T47D (cell line): ENCODE data around the gene SNAPC4.
"Not testable (repeated sequence)": the region's sequence is repeated elsewhere in the genome, so short reads cannot be mapped to it uniquely, and the experiment has no call there.

Experiments used
- DNase-seq, 2 experiments: peaks; one replicate each; pipeline versions ENCODE4 v3.0.0 to v3.0.0-alpha.2; 2011 to 2012; ENCODE audit warnings: low read depth in 1 of 2, low spot score in 1 of 2
- JUND ChIP-seq: IDR thresholded peaks from 2 replicates; pipeline ENCODE4 v1.6.1; 2012; ENCODE audit warnings: low read depth
- in situ Hi-C: cut with HindIII; loops from 2 replicates; pipeline ENCODE4 v1.10.0; 2016; ENCODE audit warnings: low sequenced_read_pairs, low pct_unique_long_range_greater_than_20kb

Gene SNAPC4

DNA sequence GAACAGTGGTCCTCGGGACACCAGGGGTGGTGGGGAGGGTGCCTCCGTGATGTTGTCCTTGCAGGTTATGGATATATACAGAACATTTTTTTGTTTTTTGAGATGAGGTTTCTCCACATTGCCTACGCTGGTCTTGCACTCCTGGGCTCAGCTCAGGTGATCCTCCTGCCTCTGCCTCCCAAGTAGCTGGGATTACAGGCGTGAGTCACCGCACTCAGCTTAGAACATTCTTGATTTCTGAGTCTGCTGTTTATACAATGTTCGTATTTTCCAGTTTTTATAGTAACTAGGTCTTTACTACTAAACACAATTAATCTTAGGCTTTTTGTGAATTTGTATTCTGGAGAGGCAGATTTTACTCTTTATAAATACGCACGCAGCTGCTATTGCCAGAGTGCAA is 16.5 kb upstream of the SNAPC4 start:
- TF ChIP-seq JUND, result no peak
- DNase-seq, result no peak
- in situ Hi-C loops, result no loop called here

DNA sequence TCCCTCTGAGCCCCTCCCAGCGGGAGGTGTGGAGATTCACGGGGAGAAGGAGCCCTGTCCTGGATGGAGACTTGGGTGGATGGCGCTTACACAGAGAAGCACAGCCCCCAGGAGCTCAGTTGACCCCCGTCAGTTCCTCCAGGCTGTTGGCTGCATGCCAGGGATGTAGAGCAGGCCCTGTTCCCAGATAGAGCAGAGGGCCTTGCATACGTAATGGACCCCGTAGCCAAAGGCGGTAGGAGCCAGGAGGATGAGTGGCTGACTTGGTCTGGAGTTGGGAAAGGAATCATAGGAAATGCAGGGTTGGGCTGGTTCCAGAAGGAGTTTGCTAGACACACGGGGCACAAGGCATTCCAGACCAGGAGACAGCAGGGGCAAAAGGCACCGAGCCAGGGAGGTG is 13.0 kb upstream of the SNAPC4 start:
- in situ Hi-C loops, result no loop called here
- TF ChIP-seq JUND, result no peak
- no peak for DNase-seq

DNA sequence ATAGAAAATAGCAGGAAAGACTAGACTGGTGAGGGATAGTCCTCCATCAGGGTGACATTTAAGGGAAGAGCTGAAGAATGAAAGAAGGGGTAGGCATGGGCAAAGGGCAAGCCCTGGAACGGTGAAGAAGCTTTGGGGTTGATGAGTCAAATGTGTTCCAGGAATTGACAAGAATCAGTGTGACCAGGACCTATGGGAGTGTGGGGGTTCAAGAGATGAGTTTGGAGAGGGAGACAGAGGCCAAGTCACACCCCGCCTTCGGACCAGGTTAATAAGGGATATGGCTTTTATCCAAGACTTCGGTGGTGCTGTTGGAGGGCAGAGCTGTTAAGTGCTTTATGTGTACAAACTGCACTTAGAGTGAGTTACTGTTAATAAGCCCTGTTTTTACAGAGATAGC is 11.4 kb upstream of the SNAPC4 start:
- no peak for TF ChIP-seq JUND
- no peak for DNase-seq
- in situ Hi-C loops, result no loop called here

DNA sequence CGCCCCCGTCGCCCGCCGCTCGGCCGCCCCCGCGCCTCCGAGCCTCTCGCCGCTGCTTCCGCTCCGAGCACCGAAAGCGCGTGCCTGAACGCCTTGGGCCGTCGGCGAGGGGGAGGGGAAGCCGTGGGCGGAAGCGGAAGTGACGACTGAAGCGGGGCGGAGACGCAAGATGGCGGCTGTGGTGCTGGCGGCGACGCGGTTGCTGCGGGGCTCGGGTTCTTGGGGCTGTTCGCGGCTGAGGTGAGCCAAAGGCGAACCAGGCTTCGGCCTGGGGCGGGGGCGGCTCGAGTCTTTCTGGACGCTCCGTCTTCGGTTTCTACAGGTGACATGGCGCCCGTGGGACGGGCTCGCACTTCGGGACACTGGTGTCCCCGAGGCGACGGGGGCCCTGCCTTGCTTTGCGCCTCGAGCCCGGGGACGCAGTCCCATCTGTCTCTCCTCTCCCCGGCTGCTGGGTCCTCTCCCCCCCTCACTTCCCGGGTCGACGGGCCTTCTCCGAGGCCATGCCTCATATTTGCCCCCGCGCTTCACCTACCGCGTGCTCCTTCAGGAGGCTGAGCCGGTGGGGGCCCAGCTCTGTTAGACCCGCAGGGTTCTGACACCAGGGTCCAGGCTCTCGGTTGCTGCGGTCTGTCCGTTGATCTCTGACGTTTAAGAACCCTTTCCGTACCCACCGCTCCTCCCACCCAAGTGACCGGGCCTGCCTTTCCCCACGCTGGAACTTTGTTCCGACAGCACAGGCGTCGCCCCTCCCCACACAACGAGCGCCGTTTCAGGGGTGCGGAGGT is 10.7 kb upstream of the SNAPC4 start, which contains the start of the genes ENTR1 and PMPCA:
Gene ENTR1, minus strand, starts transcription at position 115 of the 788 bp plus-strand sequence. CDS start 217 bp downstream, outside the sequence.
Gene PMPCA, plus strand, starts transcription at position 159 of the 788 bp plus-strand sequence. Its CDS starts 11 bp downstream, at position 170.
- DNase-seq, result peak; percentile 94 to 98
- no peak for TF ChIP-seq JUND
- in situ Hi-C loops, result no loop called here

DNA sequence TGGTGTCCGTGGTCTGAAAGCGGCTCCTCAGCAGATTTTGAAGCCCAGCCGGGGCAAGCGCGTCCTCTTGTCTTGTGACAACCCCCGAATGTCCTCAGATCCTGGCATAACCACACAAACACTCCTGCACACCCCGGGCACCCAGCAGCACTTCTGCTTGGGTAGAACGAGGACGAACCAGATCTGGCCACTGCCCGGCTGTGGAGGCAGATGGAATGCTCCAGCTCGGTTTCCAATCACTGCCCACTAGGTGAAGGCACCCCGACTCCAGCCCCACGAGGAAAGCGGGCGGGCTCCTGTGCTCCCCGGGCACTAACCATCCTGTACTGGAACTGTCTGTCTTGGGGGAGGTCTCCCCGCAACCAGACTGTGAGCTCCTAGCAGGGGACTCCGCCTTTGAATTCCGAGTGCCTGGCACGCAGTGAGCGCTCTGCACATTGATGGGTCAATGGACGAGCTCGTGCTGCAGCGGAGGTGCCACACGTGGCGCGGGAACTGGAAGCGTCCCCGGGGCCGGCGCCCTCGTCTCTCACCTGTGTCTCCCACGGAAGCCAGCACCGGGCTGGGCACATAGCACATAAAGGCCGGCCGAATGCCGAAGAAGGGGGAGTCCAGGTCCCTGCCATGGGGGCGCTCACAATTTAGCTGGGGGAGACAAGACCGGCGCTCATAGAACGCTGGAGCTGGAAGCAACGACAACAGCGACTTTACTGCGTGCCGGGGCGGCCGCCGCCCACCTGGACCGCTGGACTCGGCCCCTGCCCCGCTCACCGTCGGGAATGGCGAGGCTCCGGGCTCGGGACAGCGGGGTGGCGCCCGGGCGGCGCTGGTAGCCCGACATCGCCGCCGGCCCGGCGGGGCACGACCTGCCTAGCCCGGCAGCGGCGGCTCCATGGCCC is 9.8 kb upstream of the SNAPC4 start:
- DNase-seq, result peak; percentile 61 to 87
- in situ Hi-C loops, result no loop called here
- no peak for TF ChIP-seq JUND

DNA sequence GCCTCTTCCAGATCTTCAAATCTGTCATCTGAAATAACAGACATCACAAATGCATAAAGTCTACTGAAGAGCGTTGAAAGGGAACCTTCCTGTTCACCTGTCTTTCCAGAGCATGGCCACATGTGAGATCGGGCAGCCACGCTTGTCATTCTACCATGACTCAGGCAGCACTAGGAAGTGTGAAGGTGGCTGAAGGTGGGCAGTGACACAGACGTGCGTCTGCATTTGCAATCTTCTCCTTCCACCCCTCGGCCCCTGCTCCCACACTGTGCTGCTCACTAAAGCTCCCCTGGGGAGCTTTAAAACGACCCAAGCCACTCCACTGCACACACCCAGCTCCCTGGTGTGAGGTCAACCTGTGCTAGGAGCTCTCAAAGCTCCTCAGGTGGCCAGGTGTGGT is 7.9 kb upstream of the SNAPC4 start:
- in situ Hi-C loops, result no loop called here
- DNase-seq, result no peak
- TF ChIP-seq JUND, result no peak

DNA sequence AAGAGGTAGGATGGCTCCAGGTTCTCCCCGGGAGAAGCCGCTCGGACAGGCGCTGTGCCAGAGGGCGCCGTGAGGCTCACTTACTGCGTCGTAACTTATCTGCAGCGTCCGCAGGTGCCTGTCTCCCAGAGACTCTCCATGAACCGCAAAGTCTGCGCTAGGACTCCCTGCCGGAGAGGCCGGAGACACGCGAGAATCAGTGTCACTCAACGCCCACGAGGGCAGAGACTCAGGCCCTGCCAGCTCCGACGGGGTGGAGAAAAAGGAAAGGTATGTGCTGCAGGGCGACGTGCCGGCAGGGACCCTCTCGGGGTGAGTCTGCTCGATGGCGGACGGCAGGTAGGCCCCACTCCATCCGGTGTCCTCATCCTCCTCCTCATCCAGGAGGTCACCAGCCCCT is 7.1 kb upstream of the SNAPC4 start:
- in situ Hi-C loops, DNase-seq: not testable (repeated sequence)

DNA sequence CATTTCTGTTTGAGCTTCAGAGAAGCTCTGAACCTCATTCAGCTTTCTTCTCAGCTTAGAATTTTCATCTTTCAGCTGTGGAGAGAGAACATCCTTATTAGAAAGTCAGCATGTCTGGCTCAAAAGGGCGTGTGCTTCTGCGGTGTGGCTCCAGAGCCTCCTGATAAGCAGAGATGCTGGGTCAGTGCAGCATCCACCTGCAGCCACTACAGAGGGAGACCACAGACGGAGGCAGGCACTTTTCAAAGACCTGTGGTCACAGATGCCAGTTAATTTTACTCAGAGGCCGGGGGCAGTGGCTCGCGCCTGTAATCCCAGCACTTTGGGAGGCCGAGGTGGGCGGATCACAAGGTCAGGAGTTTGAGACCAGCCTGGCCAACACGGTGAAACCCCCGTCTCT is 5.9 kb upstream of the SNAPC4 start:
- in situ Hi-C loops, DNase-seq: not testable (repeated sequence)

DNA sequence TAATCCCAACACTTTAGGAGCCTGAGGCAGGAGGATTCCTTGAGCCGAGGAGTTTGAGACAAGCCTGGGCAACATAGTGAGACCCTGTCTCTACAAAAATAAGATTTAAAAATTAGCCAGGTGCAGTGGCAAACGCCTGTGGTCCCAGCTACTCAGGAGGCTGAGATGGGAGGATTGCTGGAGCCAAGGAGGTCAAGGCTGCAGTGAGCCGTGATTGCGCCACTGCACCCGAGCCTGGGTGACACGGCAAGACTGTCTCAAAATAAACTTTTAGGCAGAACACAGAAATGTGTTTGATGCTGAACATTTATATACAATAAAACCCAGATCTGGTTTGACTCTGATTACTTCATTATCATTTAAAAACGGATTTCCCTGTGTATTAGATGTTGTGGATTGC is 5.5 kb upstream of the SNAPC4 start:
- no peak for TF ChIP-seq JUND
- DNase-seq, result no peak
- in situ Hi-C loops, result no loop called here

DNA sequence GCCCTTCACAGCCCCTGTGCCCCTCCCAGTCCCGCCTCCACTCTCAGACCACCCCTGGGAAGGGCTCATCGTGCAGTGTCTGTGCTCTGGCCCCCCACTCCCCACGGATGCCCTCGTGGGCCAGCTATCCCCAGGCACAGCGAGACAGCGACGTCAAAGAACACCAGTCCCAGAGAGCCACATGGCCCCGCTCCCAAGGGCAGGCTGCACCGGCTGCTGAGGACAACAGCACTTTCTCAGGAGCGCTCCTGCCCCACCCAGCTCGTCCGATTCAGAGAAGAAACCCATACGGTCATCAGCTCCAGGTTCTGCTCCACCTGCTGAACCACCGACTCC is 4.8 kb upstream of the SNAPC4 start:
- no peak for DNase-seq
- TF ChIP-seq JUND, result no peak
- in situ Hi-C loops, result no loop called here

DNA sequence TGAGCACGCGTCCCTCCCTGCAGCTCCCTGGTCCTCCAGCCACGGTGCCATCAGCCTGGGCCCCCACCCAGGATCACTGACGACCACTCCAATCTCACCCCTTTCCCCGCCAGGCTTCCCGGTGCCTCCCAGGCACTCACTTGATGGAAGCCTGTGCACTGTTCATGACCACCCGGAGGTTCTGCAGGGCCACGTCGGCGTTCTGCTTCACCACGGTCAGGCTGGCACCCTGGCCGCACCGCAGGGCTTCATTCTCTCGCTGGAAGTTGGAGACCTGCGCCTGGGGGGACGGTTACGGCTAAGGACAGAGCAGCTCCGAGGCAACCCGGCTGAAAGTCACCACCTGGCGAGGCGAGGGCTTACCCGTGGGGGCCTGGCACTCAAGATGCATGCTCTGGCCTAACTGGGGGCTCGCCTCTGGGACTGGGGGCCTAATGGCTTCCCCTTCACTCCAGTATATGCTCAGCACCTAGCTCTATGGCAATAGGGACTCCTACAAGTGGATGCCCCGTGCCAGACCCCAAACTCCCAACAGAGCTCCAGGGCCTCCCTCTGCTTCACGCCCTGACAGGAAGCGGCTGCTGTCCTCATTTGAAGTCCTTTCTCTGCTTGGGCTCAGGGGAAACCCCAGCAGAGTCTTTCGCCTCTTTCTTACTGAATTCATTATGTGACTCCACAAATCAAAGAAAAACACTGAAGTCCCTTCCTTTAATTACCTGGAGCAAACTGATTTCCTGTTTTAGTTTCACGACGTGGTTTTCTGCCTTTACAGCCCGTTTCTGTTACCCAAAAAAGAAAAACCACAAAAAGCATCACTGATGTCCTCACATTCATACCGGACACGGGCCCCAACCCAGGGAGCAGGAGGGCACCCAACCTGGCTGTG is 4.2 kb upstream of the SNAPC4 start:
- in situ Hi-C loops, result no loop called here
- TF ChIP-seq JUND, result no peak
- no peak for DNase-seq

DNA sequence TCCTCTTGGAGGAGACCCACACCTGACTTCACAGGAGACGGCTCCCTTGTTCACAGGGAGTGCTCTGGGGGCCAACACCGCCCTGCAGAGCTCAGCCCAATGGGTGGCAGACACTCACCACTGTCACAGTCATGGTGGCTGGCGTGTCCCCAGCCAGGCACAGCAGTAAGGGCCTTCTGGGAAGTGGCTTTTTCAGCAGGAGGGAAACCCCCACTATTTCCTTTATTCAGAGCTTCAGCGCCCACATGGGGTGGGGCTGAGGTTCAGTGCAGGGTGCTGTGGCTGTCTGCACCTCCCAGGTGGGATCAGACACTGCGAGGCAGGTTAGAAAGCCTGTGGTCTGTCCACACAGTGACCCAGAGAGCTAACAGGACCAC is 3.6 kb upstream of the SNAPC4 start:
- TF ChIP-seq JUND, result no peak
- in situ Hi-C loops, result no loop called here
- no peak for DNase-seq
